WTC11 (cell line): ENCODE measurements around the gene BUD31. TPM values are rescaled to one million over a fixed set of nuclear protein-coding genes. Genes with fewer than 3 reads are reported as not detected.

ENCODE experiments used
- ATAC-seq: fragments of 200-7000 bp; cut with Tn5 transposase; 2 replicates; pipeline ENCODE4 v1.10.0; 2021; ENCODE audit warnings: mild to moderate bottlenecking, moderate library complexity
- CTCF ChIA-PET: fragments of 300-600 bp; sonication (Branson Sonifier 250); formaldehyde crosslinking; loops from one replicate; lab custom pipeline; 2021; ENCODE audit warnings: antibody characterized with exemption; lab: Charles Lee
- POLR2A ChIA-PET: fragments of 350-600 bp; sonication (Branson Sonifier 250); formaldehyde crosslinking; loops from one replicate; lab custom pipeline; 2021; ENCODE audit warnings: antibody characterized with exemption; lab: Charles Lee
- DNase-seq: peaks from one replicate; pipeline ENCODE4 v3.0.0; 2021; ENCODE audit warnings: low spot score
- H3K27ac Mint-ChIP-seq: 2 replicates; pipeline ENCODE4 v1.8.0; 2021; ENCODE audit warnings: mixed read lengths
- H3K27me3 Mint-ChIP-seq: 2 replicates; pipeline ENCODE4 v1.8.0; 2021; ENCODE audit warnings: low read depth, mild to moderate bottlenecking, moderate library complexity, mixed read lengths
- H3K36me3 Mint-ChIP-seq: 2 replicates; pipeline ENCODE4 v1.8.0; 2021; ENCODE audit warnings: mixed read lengths
- H3K4me1 Mint-ChIP-seq: 2 replicates; pipeline ENCODE4 v1.8.0; 2022; ENCODE audit warnings: mixed read lengths
- H3K4me3 Mint-ChIP-seq: 2 replicates; pipeline ENCODE4 v1.8.0; 2021; ENCODE audit warnings: mild to moderate bottlenecking, moderate library complexity, mixed read lengths
- H3K9me3 Mint-ChIP-seq: 2 replicates; pipeline ENCODE4 v1.8.0; 2021; ENCODE audit warnings: mixed read lengths
- AR ChIP-seq: fragments of 250-450 bp; sonication (Bioruptor Pico); IDR thresholded peaks from 2 replicates; pipeline ENCODE4 v1.9.0; 2021; ENCODE audit warnings: mild to moderate bottlenecking
- ATF2 ChIP-seq: sonication (generic); formaldehyde crosslinking; IDR thresholded peaks from 2 replicates; pipeline ENCODE4 v1.8.1; 2022; ENCODE audit warnings: low read depth, missing genetic modification reagents, borderline replicate concordance
- ELF4 ChIP-seq: sonication (generic); formaldehyde crosslinking; IDR thresholded peaks from 2 replicates; pipeline ENCODE4 v1.8.1; 2022; ENCODE audit warnings: low read depth, mild to moderate bottlenecking, moderate library complexity, missing genetic modification reagents
- ESRRA ChIP-seq: sonication (generic); formaldehyde crosslinking; IDR thresholded peaks from 2 replicates; pipeline ENCODE4 v1.8.1; 2022; ENCODE audit warnings: mild to moderate bottlenecking, missing genetic modification reagents, borderline replicate concordance
- FOXP4 ChIP-seq: sonication (generic); formaldehyde crosslinking; IDR thresholded peaks from 2 replicates; pipeline ENCODE4 v1.8.0; 2022; ENCODE audit warnings: mild to moderate bottlenecking, missing genetic modification reagents
- MXD4 ChIP-seq: fragments of 250-450 bp; sonication (Bioruptor Pico); IDR thresholded peaks from 2 replicates; pipeline ENCODE4 v1.8.0; 2021; ENCODE audit warnings: mild to moderate bottlenecking, moderate library complexity, borderline replicate concordance
- NFATC4 ChIP-seq: fragments of 250-450 bp; sonication (Bioruptor Pico); IDR thresholded peaks from 2 replicates; pipeline ENCODE4 v1.9.0; 2021; ENCODE audit warnings: mild to moderate bottlenecking
- NFYB ChIP-seq: sonication (generic); formaldehyde crosslinking; conservative IDR thresholded peaks from 2 replicates; pipeline ENCODE4 v1.8.0; 2022; ENCODE audit warnings: low read depth, missing genetic modification reagents
- NR3C1 ChIP-seq: sonication (generic); formaldehyde crosslinking; conservative IDR thresholded peaks from 2 replicates; pipeline ENCODE4 v1.8.1; 2023; ENCODE audit warnings: low read depth, mild to moderate bottlenecking, missing genetic modification reagents
- RORB ChIP-seq: fragments of 250-450 bp; sonication (Bioruptor Pico); IDR thresholded peaks from 2 replicates; pipeline ENCODE4 v1.9.0; 2021; ENCODE audit warnings: mild to moderate bottlenecking
- SMAD3 ChIP-seq: sonication (generic); formaldehyde crosslinking; IDR thresholded peaks from 2 replicates; pipeline ENCODE4 v1.8.0; 2022; ENCODE audit warnings: missing genetic modification reagents, mild to moderate bottlenecking, borderline replicate concordance
- STAT6 ChIP-seq: sonication (generic); formaldehyde crosslinking; conservative IDR thresholded peaks from 2 replicates; pipeline ENCODE4 v1.8.1; 2023; ENCODE audit warnings: mild to moderate bottlenecking, low read depth, missing genetic modification reagents, moderate library complexity
- TCF7 ChIP-seq: sonication (generic); formaldehyde crosslinking; IDR thresholded peaks from 2 replicates; pipeline ENCODE4 v1.8.0; 2022; ENCODE audit warnings: mild to moderate bottlenecking, low read depth, missing genetic modification reagents, moderate library complexity
- TP53 ChIP-seq: sonication (generic); formaldehyde crosslinking; IDR thresholded peaks from 2 replicates; pipeline ENCODE4 v1.8.1; 2023; ENCODE audit warnings: mild to moderate bottlenecking, missing genetic modification reagents
- USF1 ChIP-seq: sonication (generic); formaldehyde crosslinking; IDR thresholded peaks from 2 replicates; pipeline ENCODE4 v1.8.0; 2022; ENCODE audit warnings: mild to moderate bottlenecking, missing genetic modification reagents
- ZNF317 ChIP-seq: sonication (generic); formaldehyde crosslinking; IDR thresholded peaks from 2 replicates; pipeline ENCODE4 v1.8.1; 2023; ENCODE audit warnings: low read depth, mild to moderate bottlenecking, moderate library complexity, missing genetic modification reagents, borderline replicate concordance
- ZNF671 ChIP-seq: fragments of 250-450 bp; sonication (Bioruptor Pico); IDR thresholded peaks from 2 replicates; pipeline ENCODE4 v1.8.0; 2021; ENCODE audit warnings: mild to moderate bottlenecking
- total RNA-seq: library from RNA; stranded (reverse); gene quantifications from 3 replicates; pipeline ENCODE4 v1.2.3, GENCODE V29; 2021
- TF ChIP-seq, protein P1 (sequence below): sonication (generic); formaldehyde crosslinking; IDR thresholded peaks from 2 replicates; pipeline ENCODE4 v1.8.1; 2023; ENCODE audit warnings: mild to moderate bottlenecking, missing genetic modification reagents, moderate library complexity

The BUD31 gene
- total RNA-seq, 1 experiment from 2014 or later: 98.7 TPM

GRCh38 chr7:99393355-99394187, 15.2 kb upstream of the BUD31 start:
- POLR2A ChIA-PET: interaction anchor here (0.7 to 3.5 kb wide), 4 partner anchors 15 to 29 kb away, joined by 4 to 37 read pairs (median 6); partner anchors contain the start of genes BUD31 and PDAP1
- peak; percentile 88 for DNase-seq
- TF ChIP-seq MXD4: no peak
- TF ChIP-seq ESRRA (CRISPR knock-in tag): 0 out of 2 replicates have a peak, but pooled peaks have one; percentile 53
- TF ChIP-seq NR3C1 (CRISPR knock-in tag): no peak
- TF ChIP-seq, protein P1, sequence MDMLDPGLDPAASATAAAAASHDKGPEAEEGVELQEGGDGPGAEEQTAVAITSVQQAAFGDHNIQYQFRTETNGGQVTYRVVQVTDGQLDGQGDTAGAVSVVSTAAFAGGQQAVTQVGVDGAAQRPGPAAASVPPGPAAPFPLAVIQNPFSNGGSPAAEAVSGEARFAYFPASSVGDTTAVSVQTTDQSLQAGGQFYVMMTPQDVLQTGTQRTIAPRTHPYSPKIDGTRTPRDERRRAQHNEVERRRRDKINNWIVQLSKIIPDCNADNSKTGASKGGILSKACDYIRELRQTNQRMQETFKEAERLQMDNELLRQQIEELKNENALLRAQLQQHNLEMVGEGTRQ (CRISPR knock-in tag): peak; percentile 78
- TF ChIP-seq ZNF317 (CRISPR knock-in tag): no peak
- no peak for TF ChIP-seq NFATC4 (CRISPR knock-in tag)
- TF ChIP-seq AR (CRISPR knock-in tag): 0 out of 2 replicates have a peak, but pooled peaks have one; percentile 8
- TF ChIP-seq TCF7: no peak
- 0 out of 2 replicates have a peak, but pooled peaks have one; percentile 11 for TF ChIP-seq SMAD3 (CRISPR knock-in tag)
- TF ChIP-seq ATF2: no peak
- TF ChIP-seq USF1 (CRISPR knock-in tag): peak; percentile 80
- no peak for TF ChIP-seq FOXP4 (CRISPR knock-in tag)
- TF ChIP-seq STAT6 (CRISPR knock-in tag): no peak
- no peak for TF ChIP-seq ELF4 (CRISPR knock-in tag)
- peak; percentile 42; the same call in 1 of the 2 replicates for TF ChIP-seq NFYB (CRISPR knock-in tag)
- no peak for TF ChIP-seq RORB (CRISPR knock-in tag)
- TF ChIP-seq ZNF671: 0 out of 2 replicates have a peak, but pooled peaks have one; percentile 44
- TF ChIP-seq TP53 (CRISPR knock-in tag): no peak
- peak overlapping the region; percentile 77 for H3K4me3 Mint-ChIP-seq
- H3K9me3 Mint-ChIP-seq: no peaks in the 10 kb centered on the region
- ATAC-seq: peak; percentile 83
- H3K27me3 Mint-ChIP-seq: no peaks in the 10 kb centered on the region
- CTCF ChIA-PET: interaction anchor here (1.1 to 2.5 kb wide), 4 partner anchors 15 to 34 kb away, joined by 5 to 15 read pairs (median 10); partner anchors contain the start of genes BUD31 and PDAP1
- H3K4me1 Mint-ChIP-seq: peaks cover 12% of the 10 kb centered on the region
- H3K27ac Mint-ChIP-seq: peak overlapping the region; percentile 98
- H3K36me3 Mint-ChIP-seq: peaks cover 32% of the 10 kb centered on the region
